RCC 7860 (cell line): Measurements from ENCODE around the gene VSX2.

ENCODE experiments used
- DNase-seq: peaks from one replicate; pipeline ENCODE4 v3.0.0-alpha.2; 2015; ENCODE audit warnings: low spot score
- FAIRE-seq: peaks from 2 replicates; lab custom pipeline; 2012; peaks lifted over from hg19 to GRCh38; lab: Jason Lieb, UNC

VSX2 gene

DNA sequence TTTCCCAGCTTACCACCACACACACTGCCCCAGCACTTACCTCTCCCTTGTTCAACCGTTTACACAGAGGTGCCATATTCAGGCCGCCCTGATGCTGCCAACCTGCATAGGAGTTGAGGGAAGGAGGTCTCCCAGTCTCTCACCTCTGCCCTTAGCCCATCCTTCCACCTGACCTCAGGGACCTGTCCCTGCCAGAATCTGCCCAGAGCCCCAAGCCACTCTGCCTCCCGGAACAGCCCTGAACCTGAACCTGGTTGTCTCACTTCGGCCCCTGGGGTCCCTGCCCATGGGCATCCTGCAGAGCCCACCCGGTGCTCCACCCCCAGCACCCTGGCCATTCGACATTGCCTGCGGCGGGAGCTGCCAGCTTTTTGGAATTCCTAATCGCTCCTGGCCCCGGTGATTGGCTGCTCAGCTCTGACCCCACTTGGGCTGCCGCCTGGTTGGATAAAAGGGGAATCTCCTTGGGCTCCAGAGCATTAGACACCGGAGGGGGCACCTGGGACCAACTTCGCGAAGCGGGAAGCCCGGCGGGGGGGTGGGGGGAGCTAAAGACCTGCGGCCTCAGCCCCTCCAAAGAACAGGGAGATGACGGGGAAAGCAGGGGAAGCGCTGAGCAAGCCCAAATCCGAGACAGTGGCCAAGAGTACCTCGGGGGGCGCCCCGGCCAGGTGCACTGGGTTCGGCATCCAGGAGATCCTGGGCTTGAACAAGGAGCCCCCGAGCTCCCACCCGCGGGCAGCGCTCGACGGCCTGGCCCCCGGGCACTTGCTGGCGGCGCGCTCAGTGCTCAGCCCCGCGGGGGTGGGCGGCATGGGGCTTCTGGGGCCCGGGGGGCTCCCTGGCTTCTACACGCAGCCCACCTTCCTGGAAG, at the start of gene VSX2:
TSS of gene VSX2 (plus strand) at position 476 of the 874 bp plus-strand sequence. CDS start at position 589, 113 bp downstream.
- no peak for DNase-seq
- FAIRE-seq: no peak

DNA sequence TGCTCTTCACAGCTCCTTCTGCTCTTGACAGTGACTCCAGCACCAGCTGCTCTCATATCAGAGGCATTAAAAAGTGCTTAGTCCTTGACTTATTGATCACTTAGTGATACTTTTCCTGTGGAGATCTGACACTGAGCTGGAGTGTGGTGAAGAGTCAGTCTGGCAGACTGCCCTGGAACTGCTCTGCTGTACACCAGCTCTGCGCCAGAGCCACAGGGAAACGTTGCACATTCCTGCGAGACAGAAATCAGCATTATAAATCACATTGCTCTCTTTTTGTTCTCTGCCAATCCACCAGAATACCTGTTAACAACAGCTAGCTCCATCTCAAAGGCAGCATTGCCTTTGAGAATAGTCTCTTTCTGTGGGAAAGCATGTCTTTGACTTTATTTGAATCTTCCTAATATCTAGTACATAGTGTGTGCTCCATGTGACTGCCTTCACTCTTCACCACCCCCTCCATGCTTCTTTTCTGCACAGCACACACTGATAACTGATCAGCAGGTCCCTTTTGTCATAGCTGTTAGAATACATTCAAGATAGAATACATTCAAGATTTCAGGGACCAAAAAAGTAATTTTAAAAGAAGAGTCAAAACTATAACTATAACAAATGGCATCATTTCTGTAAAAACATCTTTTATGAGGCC, 48.2 kb upstream of the VSX2 start:
- FAIRE-seq (no peak), DNase-seq (no peak)

GRCh38 chr14:74194506-74195274, 44.6 kb upstream of the VSX2 start:
- FAIRE-seq: no peak
- no peak for DNase-seq

DNA sequence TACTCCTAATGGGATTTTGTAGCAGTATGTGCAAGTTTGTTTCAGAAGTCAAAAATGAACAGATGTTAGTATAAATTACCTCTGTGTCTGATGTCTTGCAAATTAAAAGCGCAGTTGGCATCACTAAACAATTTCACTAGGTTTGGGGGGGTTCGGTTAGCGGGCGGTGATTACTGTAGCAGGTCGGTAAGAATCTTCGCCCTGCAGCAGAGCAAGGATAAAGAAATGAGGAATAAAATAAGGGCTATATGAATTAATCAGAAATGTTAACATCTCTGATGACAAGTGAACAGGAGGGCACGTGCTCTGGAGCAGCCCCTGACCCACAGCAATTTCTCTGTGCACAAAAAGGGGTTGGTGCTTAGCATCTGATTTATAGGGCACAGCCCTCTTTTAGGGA, 43.6 kb upstream of the VSX2 start:
- DNase-seq: no peak
- no peak for FAIRE-seq

DNA sequence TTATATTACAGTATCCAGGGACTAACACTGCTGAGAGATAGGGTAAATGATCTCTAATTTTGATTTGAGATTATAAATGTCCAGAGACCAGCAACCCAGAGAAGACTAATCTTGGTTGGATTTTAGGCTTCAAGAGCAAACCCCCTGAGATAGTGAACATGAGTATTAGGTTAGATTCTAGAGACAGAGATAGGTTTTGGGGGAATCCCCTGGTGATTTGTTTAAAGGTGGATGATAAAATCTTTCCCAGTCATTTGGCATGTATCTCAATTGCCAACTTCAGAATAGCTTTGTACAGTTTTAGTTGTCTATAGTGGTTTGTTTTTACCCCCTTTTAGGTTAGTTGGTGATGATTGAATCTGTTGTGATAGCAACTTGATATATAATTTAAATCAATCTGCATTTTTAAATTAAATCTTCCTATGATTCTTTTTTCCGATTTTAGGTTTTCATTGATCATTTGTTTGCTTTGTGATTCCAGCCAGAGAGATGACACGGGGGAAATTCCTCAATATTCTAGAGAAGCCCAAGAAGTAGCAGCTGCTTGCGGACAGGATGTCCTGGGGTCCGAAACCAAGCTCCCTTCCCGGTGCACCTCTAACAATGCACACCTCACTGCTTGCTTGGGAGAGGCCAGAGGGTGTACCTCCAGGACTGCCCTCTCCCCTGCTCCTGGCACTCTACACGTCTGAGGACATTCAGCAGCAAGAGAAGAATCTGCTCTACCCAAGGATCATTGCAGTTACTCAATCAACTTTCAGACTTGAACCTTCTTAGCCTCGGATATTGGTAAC, 40.6 kb upstream of the VSX2 start:
- FAIRE-seq (no peak), DNase-seq (no peak)

GRCh38 chr14:74202113-74202512, 37.1 kb upstream of the VSX2 start:
- DNase-seq (no peak), FAIRE-seq (no peak)

DNA sequence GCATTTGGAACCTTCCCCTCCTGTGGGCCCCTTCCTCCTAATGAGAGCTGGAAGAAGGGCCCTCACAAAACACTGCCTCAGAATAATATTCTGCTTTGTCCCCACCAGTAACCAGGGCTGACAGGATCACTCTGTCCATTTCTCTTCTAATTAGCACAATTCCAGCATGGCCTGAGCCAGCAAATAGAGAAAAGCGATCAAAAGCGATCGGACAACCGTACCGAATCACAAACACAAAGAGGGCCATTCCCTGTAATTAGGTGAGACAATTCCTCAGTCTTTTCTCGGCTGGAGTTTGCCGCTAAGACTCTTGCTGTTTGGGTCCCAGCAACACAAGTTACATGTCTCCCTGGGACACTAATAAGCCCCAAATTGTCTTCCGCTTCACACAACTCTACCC, 35.6 kb upstream of the VSX2 start:
- FAIRE-seq: no peak

GRCh38 chr14:74204491-74204890, 34.8 kb upstream of the VSX2 start:
- FAIRE-seq: no peak
- DNase-seq: no peak

More for the DNA sequence above, 35.6 kb upstream of the VSX2 start:
- DNase-seq: no peak

DNA sequence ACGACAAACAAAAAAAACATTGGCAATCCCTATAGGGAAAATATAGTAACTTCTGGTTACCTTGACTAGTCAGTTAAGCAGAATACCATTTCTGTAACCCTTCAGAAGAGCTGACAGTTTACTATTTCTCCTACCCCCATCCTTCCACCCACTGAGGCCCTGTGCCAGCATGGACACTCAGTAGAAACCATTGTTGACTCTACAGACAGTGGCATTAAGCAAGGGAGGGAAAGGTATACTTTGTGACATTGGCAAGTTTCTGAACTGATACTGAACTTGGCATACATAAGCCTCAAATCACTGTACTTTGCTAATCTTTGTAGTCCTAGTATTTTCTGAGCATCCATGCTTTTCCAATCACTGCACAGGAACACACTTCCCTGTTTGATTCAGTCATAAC, 33.4 kb upstream of the VSX2 start:
- FAIRE-seq: no peak

DNA sequence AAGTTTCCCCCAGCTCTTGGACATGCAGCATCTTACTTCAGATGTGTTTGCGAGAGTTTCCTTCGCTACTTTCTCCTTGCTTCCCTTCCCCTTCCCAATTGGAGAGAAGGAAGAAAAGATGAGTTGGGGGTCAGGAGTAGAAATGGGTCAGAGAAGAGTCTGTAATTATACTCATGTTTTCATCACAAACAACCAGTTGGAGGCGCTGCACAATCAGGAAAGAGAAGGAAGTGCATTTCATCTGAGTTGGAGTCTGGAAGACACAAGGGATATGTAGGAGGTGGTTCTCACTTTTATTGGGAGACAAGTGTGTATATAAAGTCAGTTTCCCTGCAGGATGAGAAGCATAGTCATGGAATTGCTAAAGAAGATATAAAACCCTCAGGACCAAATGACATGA, 31.3 kb upstream of the VSX2 start:
- no peak for DNase-seq
- FAIRE-seq: no peak

More for the DNA sequence above, 33.4 kb upstream of the VSX2 start:
- no peak for DNase-seq

GRCh38 chr14:74208642-74209041, 30.6 kb upstream of the VSX2 start:
- DNase-seq (no peak), FAIRE-seq (no peak)

GRCh38 chr14:74211945-74212580, 27.2 kb upstream of the VSX2 start:
- no peak for DNase-seq
- FAIRE-seq: no peak

GRCh38 chr14:74213907-74214803, 25.1 kb upstream of the VSX2 start:
- DNase-seq (no peak), FAIRE-seq (no peak)

- DNase-seq (no peak), FAIRE-seq (no peak)
These were observed 22.6 kb upstream of the VSX2 start for GRCh38 chr14:74216671-74217070.

DNA sequence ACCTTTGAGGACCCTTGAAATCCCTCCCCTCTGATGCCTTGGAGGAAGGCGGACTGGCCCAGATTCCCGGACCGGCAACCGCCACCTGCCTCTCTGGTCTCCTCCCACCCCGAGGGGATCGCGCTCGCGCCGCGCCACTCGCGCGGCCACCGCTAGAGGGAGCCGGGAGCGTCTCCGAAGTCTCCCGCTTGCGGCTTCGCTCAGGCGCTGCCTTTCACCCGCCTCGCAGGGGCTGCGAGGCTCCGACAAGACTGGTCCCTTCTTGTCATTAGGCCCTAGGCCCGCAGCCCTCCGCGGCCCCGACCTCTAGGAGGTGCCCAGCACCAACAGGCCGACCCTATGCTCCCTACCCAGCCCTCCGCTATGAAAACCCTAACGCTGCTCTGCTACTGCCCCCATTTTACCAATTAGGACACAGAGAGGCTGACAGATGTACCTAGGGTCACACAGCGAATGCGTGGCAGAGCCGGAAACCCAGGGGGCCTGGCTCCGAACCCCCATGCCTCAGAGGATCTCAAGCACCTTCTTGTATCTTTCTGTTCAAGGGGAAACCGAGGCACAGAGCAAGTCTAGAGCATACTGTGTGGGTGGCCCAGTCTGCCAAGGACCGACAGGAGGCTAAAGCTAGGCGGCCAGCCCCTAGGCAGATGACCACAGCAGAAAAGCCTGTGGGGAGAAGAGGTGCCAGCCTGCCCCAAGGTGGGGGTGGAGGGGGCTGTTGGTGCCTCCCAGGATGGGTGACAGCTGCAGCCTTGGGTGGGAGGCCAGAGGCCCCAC, 21.4 kb upstream of the VSX2 start:
- no peak for FAIRE-seq
- no peak for DNase-seq

DNA sequence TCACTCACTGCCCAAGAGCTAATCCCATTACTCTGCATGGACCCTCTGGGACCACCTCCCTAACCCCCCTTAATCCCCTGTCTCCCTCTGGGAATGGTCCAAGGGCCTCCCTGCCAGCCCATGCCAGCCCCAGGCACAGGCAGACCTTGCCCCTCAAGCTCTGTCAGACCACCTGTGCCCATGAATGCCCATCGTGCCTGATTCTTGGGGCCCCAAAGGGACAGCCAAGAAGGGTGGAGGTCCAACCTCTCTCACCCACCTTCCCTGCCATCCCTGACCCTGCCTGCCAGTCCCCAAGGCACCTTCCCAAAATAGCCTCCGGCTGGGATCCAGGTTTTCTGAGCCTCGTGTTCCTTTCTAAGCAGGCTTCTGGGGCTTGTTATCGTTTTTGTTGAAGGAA, 20.8 kb upstream of the VSX2 start:
- no peak for FAIRE-seq
- no peak for DNase-seq

DNA sequence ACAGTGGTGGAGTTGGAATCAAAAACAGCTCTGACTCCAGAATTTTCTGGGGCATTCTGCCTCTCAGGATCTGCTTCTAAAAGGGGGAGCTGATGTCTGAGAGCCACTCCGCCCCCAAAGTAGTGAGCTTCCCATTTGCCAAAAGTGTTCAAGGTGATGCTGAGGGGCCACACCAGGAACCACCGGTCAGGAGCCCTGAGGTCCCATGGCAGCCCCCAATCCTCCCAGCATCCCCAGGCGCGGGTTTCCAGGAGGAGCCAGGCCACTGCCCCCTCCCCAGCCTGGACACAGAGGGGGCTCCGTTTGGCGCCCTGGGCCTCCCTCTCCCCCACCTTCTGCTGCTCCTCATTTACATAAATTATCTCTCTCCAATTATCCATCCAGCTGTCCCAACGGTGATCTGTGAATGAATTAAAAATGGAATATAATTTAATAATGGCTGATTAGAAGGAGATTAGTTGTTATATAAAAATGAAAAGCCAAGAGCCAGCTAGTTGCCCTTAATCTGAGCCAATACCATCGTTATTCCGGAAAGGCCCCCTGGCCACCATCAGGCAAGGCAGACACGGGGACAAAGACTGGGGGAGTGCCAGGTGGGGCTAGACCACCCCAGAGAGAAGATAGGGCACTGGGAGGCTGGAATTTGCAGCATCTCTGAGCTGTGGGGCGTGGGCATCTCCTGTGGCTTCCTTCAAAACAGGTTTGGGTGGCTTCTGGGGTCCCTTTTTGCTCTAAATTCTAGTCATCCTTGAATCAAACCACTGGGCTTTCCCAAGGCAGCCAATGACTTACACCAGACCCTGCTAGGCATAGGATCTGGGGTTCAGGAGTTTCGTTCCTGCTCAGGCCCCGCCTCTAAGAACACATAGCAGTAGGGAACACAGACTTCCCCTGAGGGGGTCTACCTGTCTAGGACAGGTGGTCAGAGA, 19.7 kb upstream of the VSX2 start:
- DNase-seq (no peak), FAIRE-seq (no peak)
